HG03175 (cell line): ENCODE measurements around the gene COPRS.
"Not testable (repeated sequence)": the region's sequence is repeated elsewhere in the genome, so short reads cannot be mapped to it uniquely, and the experiment has no call there.

Experiments used
- ATAC-seq: cut with Tn5 transposase; IDR thresholded peaks from one replicate; pipeline ENCODE4 v1.9.1; 2021; ENCODE audit warnings: mild to moderate bottlenecking, moderate library complexity; ENCODE audit not compliant: unreplicated experiment

Gene COPRS

GRCh38 chr17:31809876-31810275 lies 49.2 kb downstream of the COPRS start:
- ATAC-seq: not testable (repeated sequence)

GRCh38 chr17:31808521-31809050 lies 50.5 kb downstream of the COPRS start:
- ATAC-seq: no peak

GRCh38 chr17:31807846-31808245 lies 51.2 kb downstream of the COPRS start:
- no peak for ATAC-seq

- ATAC-seq: no peak
Observed at GRCh38 chr17:31806921-31807320, 52.1 kb downstream of the COPRS start.

GRCh38 chr17:31803494-31804213 lies 55.4 kb downstream of the COPRS start:
- no peak for ATAC-seq

- no peak for ATAC-seq
Observed at GRCh38 chr17:31802502-31802901, 56.5 kb downstream of the COPRS start.
